HEK293 (cell line): ENCODE measurements around the gene ARMC2.

ENCODE experiments used
- CTCF ChIA-PET: fragments of 350-600 bp; formaldehyde crosslinking; extraction: SDS; loops from one replicate; lab custom pipeline; 2021; ENCODE audit warnings: antibody characterized with exemption; lab: Yijun Ruan, JAX
- POLR2A ChIA-PET: fragments of 300-600 bp; formaldehyde crosslinking; extraction: SDS; loops from one replicate; lab custom pipeline; 2020; ENCODE audit warnings: antibody characterized with exemption, inconsistent platforms; lab: Yijun Ruan, JAX
- H3K27ac ChIP-seq: fragments of 200-500 bp; sonication (Bioruptor generic); 2 replicates; pipeline ENCODE4 v1.5.1; 2014; ENCODE audit warnings: low read depth, low read length, control low read depth, inconsistent platforms; ENCODE audit errors: extremely low read depth
- H3K36me3 ChIP-seq, 2 experiments: fragments of 200-500 bp in 1 of 2; sonication (Bioruptor generic) in 1 of 2; 1 replicate in 1 of 2; 2 replicates in 1 of 2; pipeline ENCODE4 v1.5.1; 2014 to 2017; ENCODE audit warnings: inconsistent platforms in 2 of 2, low read length in 2 of 2; ENCODE audit not compliant: control insufficient read depth in 2 of 2, insufficient read depth in 1 of 2
- H3K4me1 ChIP-seq: fragments of 200-500 bp; sonication (Bioruptor generic); 2 replicates; pipeline ENCODE4 v1.5.1; 2014; ENCODE audit warnings: mild to moderate bottlenecking, low read length, inconsistent platforms; ENCODE audit not compliant: control insufficient read depth, insufficient read depth
- H3K4me3 ChIP-seq: 2 replicates; pipeline ENCODE4 v1.5.1; 2011; ENCODE audit warnings: low read depth, mild to moderate bottlenecking, control low read depth, low read length, moderate library complexity
- H3K9me3 ChIP-seq: fragments of 200-500 bp; sonication (Bioruptor generic); 2 replicates; pipeline ENCODE4 v1.5.1; 2014; ENCODE audit warnings: low read depth, low read length, inconsistent platforms; ENCODE audit not compliant: control insufficient read depth, insufficient read depth
- HIC1 ChIP-seq: fragments of 450-650 bp; formaldehyde crosslinking; IDR thresholded peaks from 2 replicates; pipeline ENCODE4 v1.5.1; 2016; ENCODE audit warnings: missing biosample characterization, missing genetic modification characterization
- SCRT1 ChIP-seq: fragments of 450-650 bp; formaldehyde crosslinking; IDR thresholded peaks from 2 replicates; pipeline ENCODE4 v1.5.1; 2016; ENCODE audit warnings: missing biosample characterization, missing genetic modification characterization, borderline replicate concordance
- SP7 ChIP-seq: fragments of 450-650 bp; formaldehyde crosslinking; IDR thresholded peaks from 2 replicates; pipeline ENCODE4 v1.5.1; 2016; ENCODE audit warnings: missing biosample characterization, missing genetic modification characterization
- ZFP69B ChIP-seq: fragments of 450-650 bp; formaldehyde crosslinking; IDR thresholded peaks from 2 replicates; pipeline ENCODE4 v1.5.1; 2016; ENCODE audit warnings: missing biosample characterization, missing genetic modification characterization
- ZNF239 ChIP-seq: fragments of 450-650 bp; formaldehyde crosslinking; IDR thresholded peaks from 2 replicates; pipeline ENCODE4 v1.5.1; 2016; ENCODE audit warnings: missing biosample characterization, missing genetic modification characterization
- ZNF670 ChIP-seq: fragments of 450-650 bp; formaldehyde crosslinking; IDR thresholded peaks from 2 replicates; pipeline ENCODE4 v1.5.1; 2016; ENCODE audit warnings: missing biosample characterization, missing genetic modification characterization, low read depth
- TF ChIP-seq, protein P1 (sequence below): fragments of 450-650 bp; formaldehyde crosslinking; IDR thresholded peaks from 2 replicates; pipeline ENCODE4 v1.5.1; 2017; ENCODE audit warnings: missing biosample characterization, missing genetic modification characterization
- TF ChIP-seq, protein P2 (sequence below): fragments of 450-650 bp; formaldehyde crosslinking; IDR thresholded peaks from 2 replicates; pipeline ENCODE4 v1.5.1; 2017; ENCODE audit warnings: missing biosample characterization, missing genetic modification characterization

The ARMC2 gene

DNA sequence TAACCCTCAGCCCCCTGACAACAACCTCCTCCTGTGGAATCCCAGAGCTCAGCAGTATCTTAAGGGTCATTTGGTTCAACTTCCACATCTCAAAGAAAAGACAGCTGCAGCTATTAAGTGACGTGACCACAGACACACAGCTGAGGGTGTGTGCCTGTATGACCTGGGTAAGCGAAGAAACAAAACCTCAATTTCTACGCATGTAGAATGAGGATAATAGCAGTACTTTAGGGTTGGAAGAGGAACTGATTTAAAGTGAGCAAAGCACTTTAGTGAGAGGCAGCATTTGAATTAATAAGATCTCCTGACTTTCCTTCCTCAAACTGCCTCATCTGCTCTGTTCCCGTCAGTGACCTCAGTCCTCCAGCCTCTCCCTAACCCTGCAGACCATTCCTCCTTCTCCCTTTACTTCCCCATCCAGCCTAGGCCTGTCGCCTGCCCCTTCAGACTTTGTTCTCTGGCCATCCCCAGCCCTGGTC lies 6.8 kb upstream of the ARMC2 start (continued):
- TF ChIP-seq ZNF670 (tag by site-specific recombination): no peak

DNA sequence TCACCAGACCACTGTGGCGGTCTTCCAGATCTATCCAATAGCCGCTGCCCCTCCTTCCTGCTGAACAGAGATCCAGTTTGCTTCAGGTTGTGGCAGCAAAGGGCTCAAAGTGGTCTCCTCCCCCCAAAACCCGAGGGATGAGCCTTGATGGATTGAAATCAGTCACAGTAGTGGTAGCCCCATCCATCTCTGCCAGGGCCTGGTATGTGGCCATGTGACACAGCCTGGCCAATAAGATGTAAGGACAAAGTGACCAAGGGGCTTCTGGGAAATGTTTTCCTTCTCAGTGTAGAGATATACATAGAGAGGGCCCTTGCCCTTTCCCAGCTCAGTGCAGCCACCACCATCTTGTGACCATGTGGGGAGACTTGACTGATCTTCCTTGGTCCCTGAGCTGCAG lies 4.1 kb upstream of the ARMC2 start:
- Histone ChIP-seq H3K36me3 (no peaks in the 10 kb centered on the region), H3K4me1 (peaks cover 3% of the 10 kb centered on the region; the same call in 1 of the 2 replicates)
- CTCF ChIA-PET: interaction anchor here (0.8 to 5.0 kb wide), 5 partner anchors 9 to 230 kb away, joined by 3 to 33 read pairs (median 3); no protein-coding TSS in a partner anchor

GRCh38 chr6:108845145-108845544 lies 3.1 kb upstream of the ARMC2 start:
- CTCF ChIA-PET: interaction anchor here (0.6 to 5.0 kb wide), 8 partner anchors 10 to 303 kb away, joined by 3 to 33 read pairs (median 3); no protein-coding TSS in a partner anchor
- Histone ChIP-seq H3K4me3 (no peak overlapping the region), H3K27ac (no peak overlapping the region), H3K36me3 (no peaks in the 10 kb centered on the region), H3K4me1 (peaks cover 4% of the 10 kb centered on the region; the same call in 1 of the 2 replicates), H3K9me3 (no peaks in the 10 kb centered on the region)
- POLR2A ChIA-PET: interaction anchor here (1.0 kb wide), 1 partner anchor 303 kb away, joined by 4 read pairs; no protein-coding TSS in a partner anchor
- TF ChIP-seq, protein P1, sequence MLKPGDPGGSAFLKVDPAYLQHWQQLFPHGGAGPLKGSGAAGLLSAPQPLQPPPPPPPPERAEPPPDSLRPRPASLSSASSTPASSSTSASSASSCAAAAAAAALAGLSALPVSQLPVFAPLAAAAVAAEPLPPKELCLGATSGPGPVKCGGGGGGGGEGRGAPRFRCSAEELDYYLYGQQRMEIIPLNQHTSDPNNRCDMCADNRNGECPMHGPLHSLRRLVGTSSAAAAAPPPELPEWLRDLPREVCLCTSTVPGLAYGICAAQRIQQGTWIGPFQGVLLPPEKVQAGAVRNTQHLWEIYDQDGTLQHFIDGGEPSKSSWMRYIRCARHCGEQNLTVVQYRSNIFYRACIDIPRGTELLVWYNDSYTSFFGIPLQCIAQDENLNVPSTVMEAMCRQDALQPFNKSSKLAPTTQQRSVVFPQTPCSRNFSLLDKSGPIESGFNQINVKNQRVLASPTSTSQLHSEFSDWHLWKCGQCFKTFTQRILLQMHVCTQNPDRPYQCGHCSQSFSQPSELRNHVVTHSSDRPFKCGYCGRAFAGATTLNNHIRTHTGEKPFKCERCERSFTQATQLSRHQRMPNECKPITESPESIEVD (tag by site-specific recombination): 0 out of 2 replicates have a peak, but pooled peaks have one; percentile 24
- TF ChIP-seq, protein P2, sequence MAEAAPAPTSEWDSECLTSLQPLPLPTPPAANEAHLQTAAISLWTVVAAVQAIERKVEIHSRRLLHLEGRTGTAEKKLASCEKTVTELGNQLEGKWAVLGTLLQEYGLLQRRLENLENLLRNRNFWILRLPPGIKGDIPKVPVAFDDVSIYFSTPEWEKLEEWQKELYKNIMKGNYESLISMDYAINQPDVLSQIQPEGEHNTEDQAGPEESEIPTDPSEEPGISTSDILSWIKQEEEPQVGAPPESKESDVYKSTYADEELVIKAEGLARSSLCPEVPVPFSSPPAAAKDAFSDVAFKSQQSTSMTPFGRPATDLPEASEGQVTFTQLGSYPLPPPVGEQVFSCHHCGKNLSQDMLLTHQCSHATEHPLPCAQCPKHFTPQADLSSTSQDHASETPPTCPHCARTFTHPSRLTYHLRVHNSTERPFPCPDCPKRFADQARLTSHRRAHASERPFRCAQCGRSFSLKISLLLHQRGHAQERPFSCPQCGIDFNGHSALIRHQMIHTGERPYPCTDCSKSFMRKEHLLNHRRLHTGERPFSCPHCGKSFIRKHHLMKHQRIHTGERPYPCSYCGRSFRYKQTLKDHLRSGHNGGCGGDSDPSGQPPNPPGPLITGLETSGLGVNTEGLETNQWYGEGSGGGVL (tag by site-specific recombination): peak; percentile 30; the same call in 1 of the 2 replicates
- TF ChIP-seq HIC1 (tag by site-specific recombination): no peak
- TF ChIP-seq, all 188 proteins: peak for 2

More for the DNA sequence above, 4.1 kb upstream of the ARMC2 start:
- Histone ChIP-seq H3K9me3 (no peaks in the 10 kb centered on the region), H3K27ac (no peak overlapping the region), H3K4me3 (no peak overlapping the region)
- POLR2A ChIA-PET: no interaction called here
- TF ChIP-seq SCRT1 (no peak), ZNF239 (tag by site-specific recombination) (no peak)

DNA sequence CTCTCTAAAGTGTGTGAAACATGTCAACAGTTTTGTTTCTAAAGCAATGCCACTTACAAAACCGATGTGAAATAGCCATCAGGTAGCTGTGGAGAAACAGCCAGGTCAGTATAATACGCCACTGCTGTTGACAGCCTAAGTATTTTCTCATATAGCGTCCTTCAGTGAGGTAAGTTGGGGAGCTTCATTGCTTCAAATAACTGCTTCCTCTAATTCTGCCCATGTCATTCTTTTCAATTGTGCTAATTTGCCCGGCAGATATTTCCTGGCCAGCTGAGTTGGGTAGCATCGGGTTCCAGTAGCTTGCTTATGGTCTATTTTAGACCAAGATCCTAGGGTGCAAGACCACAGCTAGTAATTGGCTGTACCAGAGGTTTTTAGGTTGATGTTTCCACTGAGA lies 2.1 kb upstream of the ARMC2 start:
- ChIA-PET POLR2A (interaction anchor here (1.0 to 3.0 kb wide), 2 partner anchors 285 to 304 kb away, joined by 4 to 24 read pairs; partner anchors contain the start of gene FOXO3), CTCF (interaction anchor here (1.0 to 5.0 kb wide), 5 partner anchors 11 to 227 kb away, joined by 3 to 33 read pairs (median 4); no protein-coding TSS in a partner anchor)
- H3K4me3 ChIP-seq: no peak overlapping the region
- no peaks in the 10 kb centered on the region for H3K9me3 ChIP-seq
- H3K36me3 ChIP-seq: no peaks in the 10 kb centered on the region
- TF ChIP-seq ZFP69B (tag by site-specific recombination) (no peak), SP7 (tag by site-specific recombination) (0 out of 2 replicates have a peak, but pooled peaks have one; percentile 48)
- peaks cover 4% of the 10 kb centered on the region; the same call in 1 of the 2 replicates for H3K4me1 ChIP-seq
- H3K27ac ChIP-seq: no peak overlapping the region
